ENCODE results near the gene FBXW8.

DNA sequence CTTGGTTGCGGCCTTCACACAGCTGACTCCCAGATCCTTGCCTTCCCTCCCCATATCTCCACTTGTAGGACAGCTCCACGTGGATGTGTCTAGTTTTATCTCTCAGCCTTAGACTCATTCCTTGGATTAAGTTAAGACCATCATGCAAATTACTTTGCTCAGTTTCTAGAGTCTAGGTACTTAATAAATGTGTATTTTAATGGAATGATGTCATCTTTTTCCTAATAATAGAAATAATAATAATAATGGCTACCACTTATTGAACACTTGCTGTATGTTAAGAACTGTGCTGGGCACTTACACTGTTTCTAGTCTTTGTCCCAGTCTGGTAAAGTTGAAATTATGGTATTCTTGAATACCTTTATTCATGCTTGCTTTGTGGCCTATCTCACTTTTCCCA is 37.5 kb downstream of the FBXW8 start:
- no peak for TF ChIP-seq POLR2A (IDR thresholded peaks at IDR 0.05)
- no peak for TF ChIP-seq CTCF (IDR thresholded peaks at IDR 0.05)
- TF ChIP-seq POLR2AphosphoS5 (IDR thresholded peaks at IDR 0.05): no peak
- TF ChIP-seq EP300 (IDR thresholded peaks at IDR 0.05): no peak
